SK-N-SH (cell line): Measurements from ENCODE around the gene MLXIPL.

Experiments
- ELF1 ChIP-seq: IDR thresholded peaks from 2 replicates; pipeline ENCODE4 v1.4.0; 2012
- GABPA ChIP-seq: IDR thresholded peaks from 2 replicates; pipeline ENCODE4 v1.4.0; 2012; ENCODE audit warnings: low read depth, mild to moderate bottlenecking
- JUND ChIP-seq: IDR thresholded peaks from 2 replicates; pipeline ENCODE4 v1.4.0; 2012
- POLR2AphosphoS5 ChIP-seq: IDR thresholded peaks from 2 replicates; pipeline ENCODE4 v1.6.1; 2012; ENCODE audit warnings: low read depth, low read length
- TAF1 ChIP-seq: IDR thresholded peaks from 2 replicates; pipeline ENCODE4 v1.6.1; 2012; ENCODE audit warnings: low read depth, mild to moderate bottlenecking, low read length, moderate library complexity, borderline replicate concordance
- TF ChIP-seq, protein P1 (sequence below): fragments of 200-600 bp; sonication (generic); IDR thresholded peaks from 2 replicates; pipeline ENCODE4 v1.6.1; 2017; ENCODE audit warnings: antibody characterized with exemption, mild to moderate bottlenecking, moderate library complexity

DNA sequence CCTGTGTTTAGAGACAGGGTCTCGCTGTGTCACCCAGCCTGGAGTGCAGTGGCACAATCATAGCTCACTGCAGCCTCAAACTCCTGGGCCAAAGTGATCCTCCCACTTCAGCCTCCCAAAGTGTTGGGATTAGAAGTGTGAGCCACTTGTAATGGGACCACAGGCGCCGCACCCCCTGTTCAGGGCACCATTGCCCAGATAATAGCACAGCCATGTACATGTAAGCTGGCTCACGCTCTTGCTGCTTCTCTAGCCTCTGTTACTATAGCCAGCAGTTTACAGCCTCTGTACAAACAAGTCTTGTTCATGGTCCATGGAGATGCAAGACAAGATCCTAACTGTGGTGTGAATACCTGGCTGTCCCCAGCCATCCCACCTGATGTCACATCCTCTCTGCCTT lies 4.2 kb upstream of the MLXIPL start:
- TF ChIP-seq TAF1 (no peak), POLR2AphosphoS5 (no peak), ELF1 (no peak), GABPA (no peak), JUND (no peak)
- TF ChIP-seq, protein P1, sequence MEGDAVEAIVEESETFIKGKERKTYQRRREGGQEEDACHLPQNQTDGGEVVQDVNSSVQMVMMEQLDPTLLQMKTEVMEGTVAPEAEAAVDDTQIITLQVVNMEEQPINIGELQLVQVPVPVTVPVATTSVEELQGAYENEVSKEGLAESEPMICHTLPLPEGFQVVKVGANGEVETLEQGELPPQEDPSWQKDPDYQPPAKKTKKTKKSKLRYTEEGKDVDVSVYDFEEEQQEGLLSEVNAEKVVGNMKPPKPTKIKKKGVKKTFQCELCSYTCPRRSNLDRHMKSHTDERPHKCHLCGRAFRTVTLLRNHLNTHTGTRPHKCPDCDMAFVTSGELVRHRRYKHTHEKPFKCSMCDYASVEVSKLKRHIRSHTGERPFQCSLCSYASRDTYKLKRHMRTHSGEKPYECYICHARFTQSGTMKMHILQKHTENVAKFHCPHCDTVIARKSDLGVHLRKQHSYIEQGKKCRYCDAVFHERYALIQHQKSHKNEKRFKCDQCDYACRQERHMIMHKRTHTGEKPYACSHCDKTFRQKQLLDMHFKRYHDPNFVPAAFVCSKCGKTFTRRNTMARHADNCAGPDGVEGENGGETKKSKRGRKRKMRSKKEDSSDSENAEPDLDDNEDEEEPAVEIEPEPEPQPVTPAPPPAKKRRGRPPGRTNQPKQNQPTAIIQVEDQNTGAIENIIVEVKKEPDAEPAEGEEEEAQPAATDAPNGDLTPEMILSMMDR, result no peak
